GM21360 (cell line): Measurements from ENCODE around the gene DISP2.

Source experiments
- ATAC-seq: cut with Tn5 transposase; IDR thresholded peaks from one replicate; pipeline ENCODE4 v1.9.1; 2021; ENCODE audit warnings: mild to moderate bottlenecking, moderate library complexity; ENCODE audit not compliant: unreplicated experiment

The DISP2 gene

GRCh38 chr15:40342416-40343320, 15.4 kb upstream of the DISP2 start:
- no peak for ATAC-seq

GRCh38 chr15:40343512-40343911, 14.5 kb upstream of the DISP2 start:
- ATAC-seq, result no peak

- no peak for ATAC-seq
These were observed 13.8 kb upstream of the DISP2 start for GRCh38 chr15:40344217-40344616.

GRCh38 chr15:40344631-40345120, 13.3 kb upstream of the DISP2 start:
- no peak for ATAC-seq

- ATAC-seq, result no peak
These were observed 12.7 kb upstream of the DISP2 start for GRCh38 chr15:40345225-40345866.

- no peak for ATAC-seq
These were observed 12.0 kb upstream of the DISP2 start for GRCh38 chr15:40345867-40346578.

- ATAC-seq, result no peak
These were observed 11.2 kb upstream of the DISP2 start for GRCh38 chr15:40346579-40347558.

GRCh38 chr15:40347559-40348473, 10.2 kb upstream of the DISP2 start:
- ATAC-seq, result no peak

GRCh38 chr15:40348474-40348870, 9.5 kb upstream of the DISP2 start:
- no peak for ATAC-seq

- no peak for ATAC-seq
These were observed 8.9 kb upstream of the DISP2 start for GRCh38 chr15:40349163-40349562.

- no peak for ATAC-seq
These were observed 5.6 kb upstream of the DISP2 start for GRCh38 chr15:40352281-40352901.

GRCh38 chr15:40353697-40354096, 4.3 kb upstream of the DISP2 start:
- no peak for ATAC-seq

- no peak for ATAC-seq
These were observed 3.4 kb upstream of the DISP2 start for GRCh38 chr15:40354408-40355171.

GRCh38 chr15:40355976-40356585, 1.9 kb upstream of the DISP2 start:
- ATAC-seq, result no peak

GRCh38 chr15:40357246-40357645, 773 bp upstream of the DISP2 start:
- no peak for ATAC-seq

- ATAC-seq, result no peak
These were observed 693 bp downstream of the DISP2 start for GRCh38 chr15:40358471-40359353.

GRCh38 chr15:40360015-40360414, 2.0 kb downstream of the DISP2 start:
- ATAC-seq, result no peak
